ENCODE measurements around the gene CCDC175.

DNA sequence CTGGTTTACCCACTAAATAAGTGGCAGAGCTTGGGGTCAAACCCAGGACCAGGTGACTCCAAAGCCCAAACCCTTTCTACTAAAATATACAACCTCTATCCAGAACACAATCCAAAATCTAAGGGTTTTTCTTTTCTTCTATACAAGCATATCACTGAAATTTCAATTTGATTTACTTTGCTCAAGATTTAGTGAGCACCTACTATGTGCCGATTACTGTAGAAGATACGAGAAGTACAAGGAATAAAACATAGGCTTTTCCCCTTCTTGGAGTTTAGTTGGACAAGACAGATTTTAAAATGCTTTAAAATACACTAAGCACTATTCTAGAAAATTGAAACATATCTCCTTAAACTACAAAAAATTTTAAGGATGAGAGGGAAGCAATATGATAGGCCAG is 95.2 kb downstream of the CCDC175 start:
- TF ChIP-seq RAD21 (conservative IDR thresholded peaks at IDR 0.05 in 1 of 2, IDR thresholded peaks at IDR 0.05 in 1 of 2): no peak
- TF ChIP-seq BHLHE40 (IDR thresholded peaks at IDR 0.05; ENCODE audit: low read depth, low read length): no peak
- no peak for TF ChIP-seq ESRRA (IDR thresholded peaks at IDR 0.05; ENCODE audit: borderline replicate concordance, low read length)
- TF ChIP-seq CTCF (IDR thresholded peaks at IDR 0.05): no peak
- TF ChIP-seq ELK1 (IDR thresholded peaks at IDR 0.05; ENCODE audit: low read depth, low read length): no peak
- TF ChIP-seq POLR2AphosphoS2 (conservative IDR thresholded peaks at IDR 0.05; ENCODE audit: low read length): no peak
- no peak for TF ChIP-seq NFE2L2 (conservative IDR thresholded peaks at IDR 0.05; ENCODE audit: low read length)
- TF ChIP-seq KDM1A (IDR thresholded peaks at IDR 0.05; ENCODE audit: low read depth): no peak
- TF ChIP-seq CBX2 (IDR thresholded peaks at IDR 0.05; ENCODE audit: borderline replicate concordance, low read depth): no peak
- no peak for TF ChIP-seq CEBPB (IDR thresholded peaks at IDR 0.05)
- TF ChIP-seq, protein P1, sequence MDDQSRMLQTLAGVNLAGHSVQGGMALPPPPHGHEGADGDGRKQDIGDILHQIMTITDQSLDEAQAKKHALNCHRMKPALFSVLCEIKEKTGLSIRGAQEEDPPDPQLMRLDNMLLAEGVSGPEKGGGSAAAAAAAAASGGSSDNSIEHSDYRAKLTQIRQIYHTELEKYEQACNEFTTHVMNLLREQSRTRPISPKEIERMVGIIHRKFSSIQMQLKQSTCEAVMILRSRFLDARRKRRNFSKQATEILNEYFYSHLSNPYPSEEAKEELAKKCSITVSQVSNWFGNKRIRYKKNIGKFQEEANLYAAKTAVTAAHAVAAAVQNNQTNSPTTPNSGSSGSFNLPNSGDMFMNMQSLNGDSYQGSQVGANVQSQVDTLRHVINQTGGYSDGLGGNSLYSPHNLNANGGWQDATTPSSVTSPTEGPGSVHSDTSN (IDR thresholded peaks at IDR 0.05): no peak
- no peak for TF ChIP-seq POLR2A (IDR thresholded peaks at IDR 0.05; ENCODE audit: low read length)
